Measurements from ENCODE around the gene ACTN1. TPM values are rescaled to one million over a fixed set of nuclear protein-coding genes. Genes with fewer than 3 reads are reported as not detected.

The ACTN1 gene
- total RNA-seq, 4 donors from 2014 or later = 958 to 2,110 (median 1,439) TPM

- TF ChIP-seq POLR2A (IDR thresholded peaks at IDR 0.05; ENCODE audit: low read depth) (no peak), POLR2AphosphoS5 (IDR thresholded peaks at IDR 0.05) (peak; percentile 53 to 86), EP300 (IDR thresholded peaks at IDR 0.05) (peak; percentile 60)
- TF ChIP-seq, protein P1, sequence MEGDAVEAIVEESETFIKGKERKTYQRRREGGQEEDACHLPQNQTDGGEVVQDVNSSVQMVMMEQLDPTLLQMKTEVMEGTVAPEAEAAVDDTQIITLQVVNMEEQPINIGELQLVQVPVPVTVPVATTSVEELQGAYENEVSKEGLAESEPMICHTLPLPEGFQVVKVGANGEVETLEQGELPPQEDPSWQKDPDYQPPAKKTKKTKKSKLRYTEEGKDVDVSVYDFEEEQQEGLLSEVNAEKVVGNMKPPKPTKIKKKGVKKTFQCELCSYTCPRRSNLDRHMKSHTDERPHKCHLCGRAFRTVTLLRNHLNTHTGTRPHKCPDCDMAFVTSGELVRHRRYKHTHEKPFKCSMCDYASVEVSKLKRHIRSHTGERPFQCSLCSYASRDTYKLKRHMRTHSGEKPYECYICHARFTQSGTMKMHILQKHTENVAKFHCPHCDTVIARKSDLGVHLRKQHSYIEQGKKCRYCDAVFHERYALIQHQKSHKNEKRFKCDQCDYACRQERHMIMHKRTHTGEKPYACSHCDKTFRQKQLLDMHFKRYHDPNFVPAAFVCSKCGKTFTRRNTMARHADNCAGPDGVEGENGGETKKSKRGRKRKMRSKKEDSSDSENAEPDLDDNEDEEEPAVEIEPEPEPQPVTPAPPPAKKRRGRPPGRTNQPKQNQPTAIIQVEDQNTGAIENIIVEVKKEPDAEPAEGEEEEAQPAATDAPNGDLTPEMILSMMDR (IDR thresholded peaks at IDR 0.05) = no peak
- H3K9me3 ChIP-seq = no peaks in the 10 kb centered on the region
- no peak for DNase-seq (ENCODE audit: extremely low spot score)
- no peak overlapping the region for H3K4me3 ChIP-seq
- WGBS = 71% methylated on average over 5 of the region's 5 CpGs
- intact Hi-C loops (cut with DNase I) = no loop called here
- peak overlapping the region; percentile 90 to 98 (median 97) for H3K27ac ChIP-seq (replicated peaks in 1 of 4)
- H3K36me3 ChIP-seq = peaks cover 35 to 74% (median 66%) of the 10 kb centered on the region in 4 donors
- peaks cover 5 to 92% (median 88%) of the 10 kb centered on the region in 4 donors for H3K4me1 ChIP-seq
- no peaks in the 10 kb centered on the region for H3K27me3 ChIP-seq
Observed at GRCh38 chr14:68908803-68909202, 70.3 kb downstream of the ACTN1 start.

DNA sequence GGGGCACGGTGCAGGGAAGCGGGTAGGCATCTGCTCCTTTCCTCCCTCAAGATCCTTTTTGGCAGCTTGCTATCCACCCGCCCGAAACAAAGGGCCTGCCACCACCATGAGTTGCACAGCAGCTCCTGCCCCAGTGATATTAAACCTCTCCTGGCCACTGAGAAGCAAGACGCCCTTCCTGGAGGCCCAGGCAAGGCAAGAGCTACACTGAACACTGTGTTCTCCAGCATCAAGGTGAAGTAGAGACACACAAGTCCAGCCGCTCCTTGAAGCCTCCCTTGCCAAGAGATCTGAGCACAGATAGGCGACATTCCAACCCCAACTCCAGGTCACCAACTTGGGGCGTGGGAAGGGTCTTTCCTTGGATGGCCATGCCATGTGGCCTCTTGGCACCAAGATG, 70.9 kb downstream of the ACTN1 start:
- intact Hi-C loops (cut with DNase I) = no loop called here
- Histone ChIP-seq H3K4me3 (no peak overlapping the region), H3K36me3 (peaks cover 35 to 80% (median 72%) of the 10 kb centered on the region in 4 donors), H3K27me3 (no peaks in the 10 kb centered on the region), H3K4me1 (peaks cover 5 to 91% (median 85%) of the 10 kb centered on the region in 4 donors), H3K9me3 (no peaks in the 10 kb centered on the region), H3K27ac (replicated peaks in 1 of 4) (peak overlapping the region; percentile 90 to 98 (median 97))
- DNase-seq (ENCODE audit: extremely low spot score) = no peak
- 72% methylated on average over 6 of the region's 8 CpGs for WGBS
- TF ChIP-seq, protein P1 (IDR thresholded peaks at IDR 0.05) = no peak
- TF ChIP-seq EP300 (IDR thresholded peaks at IDR 0.05) (no peak), POLR2AphosphoS5 (IDR thresholded peaks at IDR 0.05) (peak; percentile 12 to 48), POLR2A (IDR thresholded peaks at IDR 0.05; ENCODE audit: low read depth) (no peak)

DNA sequence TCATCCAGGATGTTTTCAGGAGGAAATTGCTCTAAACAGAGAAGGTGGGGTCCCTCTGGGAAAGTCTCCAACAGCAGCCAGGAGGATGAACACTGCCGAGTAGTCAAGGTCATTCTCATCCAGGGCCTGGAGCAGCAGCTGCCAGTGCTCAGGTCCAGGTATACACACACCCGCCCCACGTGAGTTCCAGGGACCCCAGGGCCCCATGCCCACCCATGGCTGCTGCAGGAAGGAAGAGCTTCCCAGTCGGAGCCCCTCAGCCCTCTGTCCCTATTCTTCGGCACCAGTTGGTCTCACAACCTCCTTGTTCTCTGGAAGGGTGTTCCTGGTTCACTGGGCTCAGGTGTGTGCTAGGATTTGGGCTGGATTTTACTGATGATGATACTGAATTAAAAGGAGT, 72.7 kb downstream of the ACTN1 start:
- intact Hi-C loops (cut with DNase I) = no loop called here
- Histone ChIP-seq H3K27me3 (no peaks in the 10 kb centered on the region), H3K4me1 (peaks cover 0 to 91% (median 83%) of the 10 kb centered on the region in 4 donors), H3K27ac (replicated peaks in 1 of 4) (peak overlapping the region; percentile 89 to 98 (median 97)), H3K4me3 (no peak overlapping the region), H3K36me3 (peaks cover 46 to 98% (median 88%) of the 10 kb centered on the region in 4 donors), H3K9me3 (no peaks in the 10 kb centered on the region)
- DNase-seq (ENCODE audit: extremely low spot score) = no peak
- TF ChIP-seq, protein P1 (IDR thresholded peaks at IDR 0.05) = no peak
- TF ChIP-seq POLR2AphosphoS5 (IDR thresholded peaks at IDR 0.05) (no peak), POLR2A (IDR thresholded peaks at IDR 0.05; ENCODE audit: low read depth) (no peak), EP300 (IDR thresholded peaks at IDR 0.05) (no peak)
- 67% methylated on average over 2 of the region's 5 CpGs for WGBS

GRCh38 chr14:68905107-68905895, 73.8 kb downstream of the ACTN1 start:
- WGBS = 76% methylated on average over 16 of the region's 16 CpGs
- intact Hi-C loops (cut with DNase I) = no loop called here
- Histone ChIP-seq H3K9me3 (no peaks in the 10 kb centered on the region), H3K36me3 (peaks cover 53 to 98% (median 89%) of the 10 kb centered on the region in 4 donors), H3K4me3 (no peak overlapping the region), H3K27ac (replicated peaks in 1 of 4) (peak overlapping the region; percentile 89 to 98 (median 97)), H3K4me1 (peaks cover 0 to 91% (median 83%) of the 10 kb centered on the region in 4 donors), H3K27me3 (no peaks in the 10 kb centered on the region)
- peak; percentile 50 to 58 for TF ChIP-seq POLR2AphosphoS5 (IDR thresholded peaks at IDR 0.05)
- no peak for TF ChIP-seq POLR2A (IDR thresholded peaks at IDR 0.05; ENCODE audit: low read depth)
- DNase-seq (ENCODE audit: extremely low spot score) = no peak

- no peak for DNase-seq (ENCODE audit: extremely low spot score)
- no peak for TF ChIP-seq EP300 (IDR thresholded peaks at IDR 0.05)
- TF ChIP-seq POLR2AphosphoS5 (IDR thresholded peaks at IDR 0.05) = no peak
- TF ChIP-seq POLR2A (IDR thresholded peaks at IDR 0.05; ENCODE audit: low read depth) = no peak
- TF ChIP-seq, protein P1 (IDR thresholded peaks at IDR 0.05) = no peak
- intact Hi-C loops (cut with DNase I) = no loop called here
- peak overlapping the region; percentile 89 to 98 (median 97) for H3K27ac ChIP-seq (replicated peaks in 1 of 4)
- peaks cover 0 to 93% (median 83%) of the 10 kb centered on the region in 4 donors for H3K4me1 ChIP-seq
- no peak overlapping the region for H3K4me3 ChIP-seq
- 67% methylated on average over 12 of the region's 14 CpGs for WGBS
- H3K36me3 ChIP-seq = peaks cover 35 to 91% (median 83%) of the 10 kb centered on the region in 4 donors
- no peaks in the 10 kb centered on the region for H3K9me3 ChIP-seq
- no peaks in the 10 kb centered on the region for H3K27me3 ChIP-seq
Observed at GRCh38 chr14:68902357-68902756, 76.7 kb downstream of the ACTN1 start.

All from esophagus muscularis mucosa (tissue), 4 donors.